Hematopoietic multipotent progenitor cell treated with erythropoietin and hydrocortisone succinate and interleukin-3 and kit ligand, for 17 days (in vitro differentiated cells): Measurements from ENCODE around the gene PLA2G2F.

Experiments used
- DNase-seq: peaks from one replicate; pipeline ENCODE4 v3.0.0-alpha.2; 2015; ENCODE audit warnings: low spot score

Gene PLA2G2F

GRCh38 chr1:20138961-20139550 lies at the start of gene PLA2G2F:
Gene PLA2G2F (plus strand): TSS chr1:20139323. CDS start chr1:20139428, 105 bp downstream.
- no peak for DNase-seq

GRCh38 chr1:20089328-20090077 lies 49.6 kb upstream of the PLA2G2F start:
- DNase-seq: no peak

GRCh38 chr1:20090119-20090518 lies 49.0 kb upstream of the PLA2G2F start:
- no peak for DNase-seq

GRCh38 chr1:20090641-20091040 lies 48.5 kb upstream of the PLA2G2F start:
- no peak for DNase-seq

GRCh38 chr1:20093303-20093702 lies 45.8 kb upstream of the PLA2G2F start:
- DNase-seq: no peak

GRCh38 chr1:20093940-20094391 lies 45.2 kb upstream of the PLA2G2F start:
- DNase-seq: no peak

GRCh38 chr1:20095564-20096434 lies 43.3 kb upstream of the PLA2G2F start:
- DNase-seq: no peak

- no peak for DNase-seq
Measured at GRCh38 chr1:20096840-20097447, 42.2 kb upstream of the PLA2G2F start.

- DNase-seq: no peak
Measured at GRCh38 chr1:20099533-20099932, 39.6 kb upstream of the PLA2G2F start.

- no peak for DNase-seq
Measured at GRCh38 chr1:20100632-20101355, 38.3 kb upstream of the PLA2G2F start.

GRCh38 chr1:20102875-20103274 lies 36.2 kb upstream of the PLA2G2F start:
- DNase-seq: no peak

GRCh38 chr1:20105856-20106255 lies 33.3 kb upstream of the PLA2G2F start:
- no peak for DNase-seq

- DNase-seq: no peak
Measured at GRCh38 chr1:20107351-20107750, 31.8 kb upstream of the PLA2G2F start.

GRCh38 chr1:20107796-20108195 lies 31.3 kb upstream of the PLA2G2F start:
- DNase-seq: no peak

- no peak for DNase-seq
Measured at GRCh38 chr1:20108366-20109123, 30.6 kb upstream of the PLA2G2F start.

- DNase-seq: no peak
Measured at GRCh38 chr1:20109223-20109856, 29.8 kb upstream of the PLA2G2F start.

- DNase-seq: no peak
Measured at GRCh38 chr1:20110679-20111078, 28.4 kb upstream of the PLA2G2F start.

- DNase-seq: no peak
Measured at GRCh38 chr1:20111452-20111851, 27.7 kb upstream of the PLA2G2F start.

GRCh38 chr1:20112279-20113000 lies 26.7 kb upstream of the PLA2G2F start:
- DNase-seq: no peak
